Activated CD8-positive, alpha-beta T cell treated with anti-CD3 and anti-CD28 coated beads for 36 hours (primary cell): ENCODE results near the gene ARMC6. TPM values are rescaled to one million over a fixed set of nuclear protein-coding genes. Genes with fewer than 3 reads are reported as not detected.

ENCODE experiments used
- ATAC-seq: fragments of 200-7000 bp; cut with Tn5 transposase; one replicate; pipeline ENCODE4 v1.10.0; 2021; ENCODE audit warnings: mild to moderate bottlenecking, moderate library complexity
- CTCF ChIA-PET: fragments of 350-600 bp; sonication (Branson Sonifier 250); formaldehyde crosslinking; loops from one replicate; lab custom pipeline; 2021; ENCODE audit warnings: antibody characterized with exemption; lab: Charles Lee
- POLR2A ChIA-PET: fragments of 350-600 bp; sonication (Branson Sonifier 250); formaldehyde crosslinking; loops from one replicate; lab custom pipeline; 2021; ENCODE audit warnings: antibody characterized with exemption; lab: Charles Lee
- DNase-seq: peaks from one replicate; pipeline ENCODE4 v3.0.0-alpha.2; 2020
- H3K27ac Mint-ChIP-seq: one replicate; pipeline ENCODE4 v1.8.0; 2021; ENCODE audit warnings: mild to moderate bottlenecking, mixed read lengths
- H3K27me3 Mint-ChIP-seq: one replicate; pipeline ENCODE4 v1.8.0; 2021; ENCODE audit warnings: mixed read lengths
- H3K36me3 Mint-ChIP-seq: one replicate; pipeline ENCODE4 v1.8.0; 2021; ENCODE audit warnings: low read depth, mixed read lengths
- H3K4me1 Mint-ChIP-seq: one replicate; pipeline ENCODE4 v1.8.0; 2021; ENCODE audit warnings: low read depth, mixed read lengths
- H3K4me3 Mint-ChIP-seq: one replicate; pipeline ENCODE4 v1.8.0; 2021; ENCODE audit warnings: mild to moderate bottlenecking, moderate library complexity, mixed read lengths
- H3K9me3 Mint-ChIP-seq: one replicate; pipeline ENCODE4 v1.8.0; 2021; ENCODE audit warnings: mixed read lengths
- intact Hi-C: fragments of 100-400 bp; cut with micrococcal nuclease; formaldehyde crosslinking; loops from one replicate; pipeline ENCODE4 v1.10.0; 2022
- total RNA-seq, 2 experiments: library from RNA; stranded (reverse); gene quantifications; one replicate each; pipeline ENCODE4 v1.2.3, GENCODE V29; 2021
- TF ChIP-seq, protein P1 (sequence below): fragments of 200-600 bp; IDR thresholded peaks from one replicate; pipeline ENCODE4 v1.8.0; 2022; ENCODE audit warnings: antibody characterized with exemption, mild to moderate bottlenecking

The ARMC6 gene
- total RNA-seq, 2 experiments from 2014 or later = 34.2 to 42.8 TPM

DNA sequence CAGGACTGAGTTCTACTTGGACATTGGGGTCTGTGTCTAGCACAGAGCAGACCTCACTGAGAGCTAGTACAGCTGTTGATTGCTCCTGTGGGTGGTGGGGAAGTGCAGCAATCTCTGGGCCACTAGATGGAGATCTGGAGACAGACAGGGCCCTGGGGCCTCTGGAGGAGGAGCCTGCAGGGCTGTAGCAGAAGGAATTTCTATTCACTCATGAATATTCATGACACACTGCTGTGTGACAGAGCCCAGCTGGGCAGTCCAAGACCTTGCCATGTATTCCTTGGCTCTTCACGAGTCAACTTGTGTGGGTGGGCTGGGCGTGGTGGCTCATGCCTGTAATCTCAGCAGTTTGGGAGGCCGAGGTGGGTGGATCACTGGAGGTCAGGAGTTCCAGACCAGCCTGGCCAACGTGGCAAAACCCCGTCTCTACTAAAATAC lies 37.6 kb upstream of the ARMC6 start:
- H3K36me3 Mint-ChIP-seq = peaks cover 32% of the 10 kb centered on the region
- H3K4me3 Mint-ChIP-seq = no peak overlapping the region
- TF ChIP-seq, protein P1, sequence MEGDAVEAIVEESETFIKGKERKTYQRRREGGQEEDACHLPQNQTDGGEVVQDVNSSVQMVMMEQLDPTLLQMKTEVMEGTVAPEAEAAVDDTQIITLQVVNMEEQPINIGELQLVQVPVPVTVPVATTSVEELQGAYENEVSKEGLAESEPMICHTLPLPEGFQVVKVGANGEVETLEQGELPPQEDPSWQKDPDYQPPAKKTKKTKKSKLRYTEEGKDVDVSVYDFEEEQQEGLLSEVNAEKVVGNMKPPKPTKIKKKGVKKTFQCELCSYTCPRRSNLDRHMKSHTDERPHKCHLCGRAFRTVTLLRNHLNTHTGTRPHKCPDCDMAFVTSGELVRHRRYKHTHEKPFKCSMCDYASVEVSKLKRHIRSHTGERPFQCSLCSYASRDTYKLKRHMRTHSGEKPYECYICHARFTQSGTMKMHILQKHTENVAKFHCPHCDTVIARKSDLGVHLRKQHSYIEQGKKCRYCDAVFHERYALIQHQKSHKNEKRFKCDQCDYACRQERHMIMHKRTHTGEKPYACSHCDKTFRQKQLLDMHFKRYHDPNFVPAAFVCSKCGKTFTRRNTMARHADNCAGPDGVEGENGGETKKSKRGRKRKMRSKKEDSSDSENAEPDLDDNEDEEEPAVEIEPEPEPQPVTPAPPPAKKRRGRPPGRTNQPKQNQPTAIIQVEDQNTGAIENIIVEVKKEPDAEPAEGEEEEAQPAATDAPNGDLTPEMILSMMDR = no peak
- peaks cover 12% of the 10 kb centered on the region for H3K4me1 Mint-ChIP-seq
- H3K9me3 Mint-ChIP-seq = no peaks in the 10 kb centered on the region
- H3K27me3 Mint-ChIP-seq = no peaks in the 10 kb centered on the region
- intact Hi-C loops = no loop called here
- POLR2A ChIA-PET = no interaction called here
- H3K27ac Mint-ChIP-seq = no peak overlapping the region
- peak; percentile 81 for ATAC-seq
- CTCF ChIA-PET = interaction anchor here (0.6 to 1.4 kb wide), 3 partner anchors 13 to 117 kb away, joined by 3 to 4 read pairs (median 3); no protein-coding TSS in a partner anchor
- DNase-seq = peak; percentile 30

DNA sequence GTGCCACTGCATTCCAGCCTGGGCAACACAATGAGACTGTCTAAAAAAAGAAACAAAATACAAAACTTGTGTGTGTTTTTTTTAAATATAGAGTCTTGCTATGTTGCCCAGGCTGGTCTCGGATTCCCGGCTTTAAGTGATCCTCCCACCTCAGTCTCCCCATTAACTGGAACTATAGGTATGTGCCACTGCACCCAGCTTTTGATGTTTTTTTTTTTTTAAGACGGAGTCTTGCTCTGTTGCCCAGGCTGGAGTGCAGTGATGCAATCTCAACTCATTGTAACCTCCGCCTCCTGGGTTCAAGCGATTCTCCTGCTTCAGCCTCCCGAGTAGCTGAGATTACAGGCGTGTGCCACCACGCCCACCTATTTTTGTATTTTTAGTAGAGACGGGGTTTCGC lies 37.1 kb upstream of the ARMC6 start:
- POLR2A ChIA-PET = no interaction called here
- H3K4me1 Mint-ChIP-seq = peaks cover 12% of the 10 kb centered on the region
- DNase-seq (no peak), ATAC-seq (no peak)
- TF ChIP-seq, protein P1 = no peak
- H3K27me3 Mint-ChIP-seq = no peaks in the 10 kb centered on the region
- H3K36me3 Mint-ChIP-seq = peaks cover 34% of the 10 kb centered on the region
- CTCF ChIA-PET = interaction anchor here (1.1 to 1.4 kb wide), 2 partner anchors 12 to 15 kb away, joined by 3 to 4 read pairs; no protein-coding TSS in a partner anchor
- intact Hi-C loops = no loop called here
- no peak overlapping the region for H3K27ac Mint-ChIP-seq
- no peaks in the 10 kb centered on the region for H3K9me3 Mint-ChIP-seq
- no peak overlapping the region for H3K4me3 Mint-ChIP-seq

DNA sequence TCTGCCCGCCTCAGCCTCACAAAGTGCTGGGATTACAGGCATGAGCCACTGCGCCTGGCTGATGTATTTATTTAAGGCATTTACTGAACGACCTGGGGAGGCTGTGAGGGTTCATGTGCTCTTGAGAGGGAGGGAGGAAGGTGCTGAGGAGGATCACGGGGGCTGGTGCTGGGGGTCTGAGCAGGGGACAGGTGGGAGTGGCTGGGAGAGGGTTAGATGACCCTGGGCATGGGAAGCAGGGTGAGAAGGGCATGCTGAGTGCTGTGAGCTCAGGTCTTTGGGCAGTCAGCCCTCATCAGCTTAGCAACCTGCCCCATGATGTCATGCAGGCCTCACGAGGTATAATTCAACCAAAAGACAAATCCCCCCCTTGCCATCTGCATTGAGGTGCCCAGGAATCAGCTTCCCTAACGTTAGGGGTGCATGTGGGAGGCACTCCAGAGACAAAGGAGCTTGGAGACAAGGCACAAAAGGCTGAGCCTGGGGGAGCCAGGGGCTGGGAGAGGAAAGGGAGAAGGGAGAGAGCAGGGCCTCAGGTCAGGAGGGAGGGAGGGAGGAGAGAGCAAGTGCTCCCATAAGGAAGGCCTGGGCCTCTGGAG lies 36.5 kb upstream of the ARMC6 start:
- no peaks in the 10 kb centered on the region for H3K9me3 Mint-ChIP-seq
- no peaks in the 10 kb centered on the region for H3K27me3 Mint-ChIP-seq
- DNase-seq (no peak), ATAC-seq (no peak)
- intact Hi-C loops = no loop called here
- H3K4me1 Mint-ChIP-seq = peaks cover 12% of the 10 kb centered on the region
- peaks cover 40% of the 10 kb centered on the region for H3K36me3 Mint-ChIP-seq
- H3K27ac Mint-ChIP-seq = no peak overlapping the region
- POLR2A ChIA-PET = interaction anchor here (1.2 kb wide), 1 partner anchor 10 kb away, joined by 3 read pairs; no protein-coding TSS in a partner anchor
- CTCF ChIA-PET = no interaction called here
- TF ChIP-seq, protein P1 = no peak
- no peak overlapping the region for H3K4me3 Mint-ChIP-seq

DNA sequence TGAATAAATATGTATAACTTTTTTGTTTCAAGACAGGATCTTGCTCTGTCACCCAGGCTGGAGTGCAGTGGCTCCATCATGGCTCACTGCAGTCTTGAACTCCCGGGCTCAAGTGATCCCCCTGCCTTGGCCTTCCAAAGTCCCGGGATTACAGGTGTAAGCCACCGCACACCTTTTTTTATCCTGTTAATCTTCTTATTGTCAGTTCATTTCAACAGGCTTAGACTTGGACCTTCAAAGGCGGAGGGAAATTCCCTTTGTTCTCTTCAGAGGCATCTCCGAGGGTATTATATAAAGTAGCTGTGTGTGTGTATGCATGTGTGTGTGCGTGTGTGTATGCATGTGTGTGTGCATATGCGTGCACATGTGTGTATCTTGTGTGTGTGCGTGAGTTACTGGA lies 35.1 kb upstream of the ARMC6 start:
- H3K27ac Mint-ChIP-seq = no peak overlapping the region
- intact Hi-C loops = no loop called here
- no peaks in the 10 kb centered on the region for H3K9me3 Mint-ChIP-seq
- peaks cover 12% of the 10 kb centered on the region for H3K4me1 Mint-ChIP-seq
- H3K27me3 Mint-ChIP-seq = no peaks in the 10 kb centered on the region
- no peak for DNase-seq
- ChIA-PET CTCF (interaction anchor here (0.6 kb wide), 1 partner anchor 203 kb away, joined by 3 read pairs; no protein-coding TSS in a partner anchor), POLR2A (no interaction called here)
- TF ChIP-seq, protein P1 = no peak
- ATAC-seq = no peak
- H3K4me3 Mint-ChIP-seq = no peak overlapping the region
- H3K36me3 Mint-ChIP-seq = peaks cover 44% of the 10 kb centered on the region

DNA sequence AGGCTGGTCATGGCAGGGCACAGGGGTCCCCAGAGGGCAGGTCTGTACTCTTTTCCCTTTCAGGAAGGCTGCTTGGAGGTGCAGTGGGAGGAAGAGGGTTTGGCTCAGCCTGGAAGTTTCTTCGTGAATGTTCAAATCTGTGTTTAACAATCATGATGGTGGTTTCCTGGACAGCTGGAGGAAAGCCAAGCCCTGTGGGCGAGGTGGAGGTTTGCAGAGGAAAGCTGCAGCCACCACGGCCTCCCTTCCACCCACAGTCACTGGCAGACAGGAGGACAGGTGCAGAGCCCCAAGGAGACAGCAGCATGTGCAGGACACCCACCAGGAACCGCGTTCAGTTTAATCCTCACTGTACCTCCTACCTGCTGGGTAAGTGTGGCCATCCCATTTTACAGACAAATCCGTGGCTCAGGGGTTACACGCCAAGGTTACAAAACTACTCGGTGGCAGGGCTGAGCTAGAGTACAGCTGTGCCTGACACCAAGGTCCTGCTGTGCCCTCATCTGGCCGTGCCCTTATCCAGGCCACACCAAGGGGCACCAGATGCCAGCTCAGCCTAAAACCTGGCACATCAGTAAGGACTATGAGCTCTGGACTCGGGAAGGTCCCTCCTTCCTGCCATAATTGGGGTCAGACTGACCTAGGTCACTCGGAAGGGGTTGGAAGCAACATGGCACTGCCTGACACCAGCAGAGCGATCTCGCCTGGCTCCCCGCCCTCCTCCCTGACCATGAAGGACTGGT lies 34.2 kb upstream of the ARMC6 start:
- Mint-ChIP-seq H3K4me3 (no peak overlapping the region), H3K27me3 (no peaks in the 10 kb centered on the region), H3K27ac (no peak overlapping the region), H3K9me3 (no peaks in the 10 kb centered on the region), H3K4me1 (peaks cover 12% of the 10 kb centered on the region), H3K36me3 (peaks cover 41% of the 10 kb centered on the region)
- no peak for ATAC-seq
- intact Hi-C loops = no loop called here
- CTCF ChIA-PET = interaction anchor here (0.6 to 1.6 kb wide), 2 partner anchors 12 to 202 kb away, joined by 3 to 4 read pairs; no protein-coding TSS in a partner anchor
- TF ChIP-seq, protein P1 = no peak
- POLR2A ChIA-PET = no interaction called here
- no peak for DNase-seq
